SK-N-MC (cell line): ENCODE results near the gene XPR1.

Source experiments
- EZH2 ChIP-seq: fragments of 200-600 bp; sonication (generic); IDR thresholded peaks from one replicate; pipeline ENCODE4 v1.6.1; 2017; ENCODE audit warnings: antibody characterized with exemption
- FOXP2 ChIP-seq: optimal IDR thresholded peaks from 2 replicates; pipeline ENCODE3; 2011; ENCODE audit warnings: mild to moderate bottlenecking, moderate library complexity; ENCODE audit not compliant: insufficient read depth; ENCODE audit errors: extremely low read length, control extremely low read depth
- POLR2AphosphoS5 ChIP-seq: IDR thresholded peaks from 2 replicates; pipeline ENCODE4 v1.6.1; 2012; ENCODE audit warnings: mild to moderate bottlenecking, low read depth, low read length, borderline replicate concordance

GRCh38 chr1:180814258-180814657 is 182.4 kb downstream of the XPR1 start:
- TF ChIP-seq POLR2AphosphoS5 (no peak), EZH2 (no peak), FOXP2 (no peak)
